ENCODE results near the gene KLHL29. TPM values are rescaled to one million over a fixed set of nuclear protein-coding genes. Genes with fewer than 3 reads are reported as not detected.

KLHL29 gene
- total RNA-seq, 1 experiment from 2014 or later: 7.7 TPM

- no peaks in the 10 kb centered on the region for H3K27me3 ChIP-seq (ENCODE audit: control insufficient read depth, insufficient read depth, low read length)
- DNase-seq (ENCODE audit: low read depth, low spot score) (no peak), ATAC-seq (no peak)
- no peaks in the 10 kb centered on the region for H3K9me3 ChIP-seq (ENCODE audit: control insufficient read depth, insufficient read depth, low read depth, low read length)
- intact Hi-C loops (cut with micrococcal nuclease; ENCODE audit: unreplicated experiment) (no loop called here), in situ Hi-C loops (cut with HindIII; ENCODE audit: low pct_unique_long_range_greater_than_20kb, low sequenced_read_pairs) (no loop called here)
- no peak overlapping the region for H3K4me3 ChIP-seq (ENCODE audit: low read depth in 2 of 2, low read length in 2 of 2)
- peaks cover 17% of the 10 kb centered on the region for H3K4me1 ChIP-seq (ENCODE audit: control insufficient read depth, insufficient read depth, low read length)
- no peaks in the 10 kb centered on the region for H3K36me3 ChIP-seq (ENCODE audit: control insufficient read depth, insufficient read depth, low read length)
- ChIA-PET CTCF (interaction anchor here (0.6 kb wide), 1 partner anchor 106 kb away, joined by 3 read pairs; no protein-coding TSS in a partner anchor), POLR2A (no interaction called here)
- H3K27ac ChIP-seq (ENCODE audit: low read length): no peak overlapping the region
- no TSS peak for BruUV-seq (replicated peaks)
- TF ChIP-seq CTCF (IDR thresholded peaks at IDR 0.05): no peak
- TF ChIP-seq POLR2AphosphoS5 (IDR thresholded peaks at IDR 0.05; ENCODE audit: low read depth, low read length): no peak
- TF ChIP-seq SIN3A (IDR thresholded peaks at IDR 0.05; ENCODE audit: borderline replicate concordance, insufficient read depth, low read depth, low read length): no peak
- no peak for TF ChIP-seq REST (IDR thresholded peaks at IDR 0.05; ENCODE audit: insufficient read depth in 1 of 2, low read depth in 2 of 2, low read length in 1 of 2)
- TF ChIP-seq TCF7L2 (IDR thresholded peaks at IDR 0.05; ENCODE audit: low read depth, low read length): no peak
Observed at GRCh38 chr2:23549821-23550530, 165.0 kb downstream of the KLHL29 start.

- no peak for DNase-seq (ENCODE audit: low read depth, low spot score)
- Histone ChIP-seq H3K27me3 (ENCODE audit: control insufficient read depth, insufficient read depth, low read length) (no peaks in the 10 kb centered on the region), H3K36me3 (ENCODE audit: control insufficient read depth, insufficient read depth, low read length) (no peaks in the 10 kb centered on the region), H3K9me3 (ENCODE audit: control insufficient read depth, insufficient read depth, low read depth, low read length) (no peaks in the 10 kb centered on the region), H3K4me1 (ENCODE audit: control insufficient read depth, insufficient read depth, low read length) (peaks cover 16% of the 10 kb centered on the region), H3K4me3 (ENCODE audit: low read depth in 2 of 2, low read length in 2 of 2) (no peak overlapping the region), H3K27ac (ENCODE audit: low read length) (no peak overlapping the region)
- in situ Hi-C loops (cut with HindIII; ENCODE audit: low pct_unique_long_range_greater_than_20kb, low sequenced_read_pairs) (no loop called here), intact Hi-C loops (cut with micrococcal nuclease; ENCODE audit: unreplicated experiment) (no loop called here)
- BruUV-seq (replicated peaks): no TSS peak
- POLR2A ChIA-PET: no interaction called here
- ATAC-seq: no peak
- CTCF ChIA-PET: no interaction called here
- no peak for TF ChIP-seq SIN3A (IDR thresholded peaks at IDR 0.05; ENCODE audit: borderline replicate concordance, insufficient read depth, low read depth, low read length)
- TF ChIP-seq TCF7L2 (IDR thresholded peaks at IDR 0.05; ENCODE audit: low read depth, low read length): no peak
- TF ChIP-seq POLR2AphosphoS5 (IDR thresholded peaks at IDR 0.05; ENCODE audit: low read depth, low read length): no peak
- no peak for TF ChIP-seq CTCF (IDR thresholded peaks at IDR 0.05)
Observed at GRCh38 chr2:23550553-23550952, 165.6 kb downstream of the KLHL29 start.

All from Panc1 (cell line).